Left colon (tissue), 2 donors: ENCODE results near the gene NPIPB12. TPM values are rescaled to one million over a fixed set of nuclear protein-coding genes. Genes with fewer than 3 reads are reported as not detected.
"Not testable (repeated sequence)": the region's sequence is repeated elsewhere in the genome, so short reads cannot be mapped to it uniquely, and the experiment has no call there.

ENCODE experiments used
- ATAC-seq: fragments of 200-7000 bp; cut with Tn5 transposase; one replicate; pipeline ENCODE4 v1.9.1; 2020; ENCODE audit warnings: mild to moderate bottlenecking, moderate library complexity
- DNase-seq, 2 donors: peaks; one replicate each; pipeline ENCODE4 v3.0.0-alpha.2; 2020
- intact Hi-C, 2 donors: fragments of 100-400 bp; cut with DNase I in 1 of 2; cut with micrococcal nuclease in 1 of 2; formaldehyde crosslinking; loops; one replicate each; pipeline versions ENCODE4 v1.11.2 to v1.14.0; 2022; cut with DNase I, micrococcal nuclease
- long read RNA-seq: library from polyadenylated mRNA; unstranded; transcript quantifications from one replicate; pipeline ENCODE4 v2.0.0, GENCODE V29; 2021
- total RNA-seq, 2 donors: library from RNA; stranded (reverse); fragmentation: NEBNext Ultra II Directional; extraction: Animal tissue kit (Norgen Biotek cat#: 25700); gene quantifications; one replicate each; pipeline ENCODE4 v1.2.1, GENCODE V29; 2021
- donor health status: DM: no; HTN: no; CAD: no.
- donor health status: DM: yes; HTN: yes; CAD: no.

NPIPB12 gene
- 100 to 1,000 TPM in 1 of 2 donors, 10 to 100 TPM in 1; 89.1 to 109 TPM for total RNA-seq
- long read RNA-seq, partial matches to known transcripts: 2 of 2 reads
- long read RNA-seq, other reads (novel, unspliced or antisense): 0 of 2 reads

DNA sequence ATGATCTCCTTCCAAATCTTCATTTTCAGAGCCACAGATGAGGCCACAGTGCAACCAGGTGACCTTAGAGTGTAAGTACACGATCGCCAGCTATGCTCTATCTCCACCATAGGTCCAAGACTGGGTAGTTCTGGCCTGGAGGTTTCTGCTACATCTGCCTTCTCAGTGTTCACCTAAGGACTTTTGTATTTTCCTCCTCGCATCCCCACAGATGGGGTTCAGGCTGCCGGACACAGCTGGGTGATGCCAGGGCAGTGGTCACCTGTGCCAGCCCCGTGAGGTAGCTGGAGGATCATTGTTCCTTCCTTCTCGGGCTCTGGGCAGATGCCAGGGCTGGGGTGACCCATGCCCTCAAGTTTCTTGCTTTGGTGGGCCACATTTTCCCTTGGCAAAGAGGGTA is at the start of gene NPIPB12:
TSS of gene NPIPB12 (minus strand) at position 101 of the 400 bp plus-strand sequence.
- intact Hi-C loops: not testable (repeated sequence)

DNA sequence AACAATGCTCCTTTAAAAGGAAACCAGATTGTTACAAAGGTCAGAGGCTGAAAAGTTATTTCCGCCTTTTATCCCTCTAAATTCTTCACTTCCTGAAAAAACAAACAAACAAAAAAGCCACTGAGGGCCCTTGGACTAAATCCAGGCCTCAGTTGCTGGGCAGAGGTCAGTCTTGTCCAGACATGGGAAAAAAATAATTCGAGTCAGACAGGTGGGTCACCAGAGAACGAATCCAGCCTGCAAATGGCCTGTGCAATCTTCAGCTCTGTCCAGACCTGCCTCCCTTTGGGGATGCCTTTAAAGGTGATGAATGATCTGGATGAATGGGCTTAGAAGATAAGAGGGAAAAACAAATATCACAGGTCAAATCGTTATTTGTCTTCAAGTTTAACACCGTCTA is 15.3 kb upstream of the NPIPB12 start:
- intact Hi-C loops, ATAC-seq, DNase-seq: not testable (repeated sequence)

More for the DNA sequence above, at the start of gene NPIPB12:
- ATAC-seq, DNase-seq: not testable (repeated sequence)

DNA sequence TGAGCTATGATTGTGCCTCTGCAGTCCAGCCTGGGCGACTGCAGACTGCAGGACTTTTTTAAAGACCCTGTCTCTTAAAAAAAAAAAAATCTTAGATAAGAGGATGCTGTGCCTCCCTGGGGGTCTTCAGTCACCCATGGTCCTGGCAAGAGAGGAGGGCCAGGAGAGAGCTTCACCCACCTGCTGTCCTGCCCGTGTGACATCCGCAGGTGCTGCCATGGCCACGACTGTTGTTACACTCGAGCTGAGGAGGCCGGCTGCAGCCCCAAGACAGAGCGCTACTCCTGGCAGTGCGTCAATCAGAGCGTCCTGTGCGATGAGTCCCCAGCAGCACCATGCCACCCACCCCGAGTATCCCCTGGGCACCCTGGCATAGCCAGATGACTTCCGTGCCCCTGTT is 23.9 kb downstream of the NPIPB12 start:
- peak in 1 of 2 donors; percentile 6 for DNase-seq
- intact Hi-C loops, ATAC-seq: not testable (repeated sequence)

DNA sequence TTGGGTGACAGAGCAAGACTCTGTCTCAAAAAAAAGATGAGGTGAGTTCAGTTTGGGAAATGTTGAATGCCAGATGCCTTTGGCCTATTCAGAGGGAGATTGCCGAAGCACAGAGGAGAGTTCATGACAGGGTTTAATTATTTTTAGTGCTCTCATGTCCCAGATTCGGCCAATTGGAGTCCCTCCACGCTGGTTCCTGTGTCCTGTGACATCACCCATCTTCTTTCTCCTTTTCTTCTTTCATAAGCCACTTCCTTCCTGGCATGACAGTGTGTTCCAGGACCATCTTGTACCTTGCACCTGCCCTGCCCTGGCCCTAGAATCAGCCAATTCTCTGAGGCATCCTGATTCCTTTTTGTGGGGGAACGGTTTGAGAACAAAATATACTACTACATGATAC is 34.1 kb downstream of the NPIPB12 start:
- ATAC-seq, intact Hi-C loops, DNase-seq: not testable (repeated sequence)

DNA sequence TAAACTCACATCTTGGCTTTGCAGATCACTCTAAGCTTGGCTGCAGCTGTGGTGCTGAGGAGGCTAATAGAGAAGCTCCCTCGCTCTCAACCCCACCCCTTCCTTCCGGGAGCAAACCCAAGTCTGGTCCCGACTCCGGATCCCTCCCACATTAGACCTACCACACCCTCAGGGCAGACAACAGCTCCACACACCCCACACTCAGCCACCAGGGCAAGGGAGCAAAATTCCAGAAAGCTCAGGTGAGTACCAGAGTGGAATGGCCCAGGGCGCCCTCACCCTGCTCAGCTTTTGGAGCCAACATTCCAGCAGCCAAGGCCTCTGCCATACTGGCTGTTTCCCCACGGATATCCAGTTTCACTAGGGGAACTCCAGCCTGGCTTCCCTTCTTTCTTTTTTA is 36.5 kb downstream of the NPIPB12 start:
- DNase-seq (peak; percentile 79 to 85), ATAC-seq (peak; percentile 81)
- intact Hi-C loops: not testable (repeated sequence)

DNA sequence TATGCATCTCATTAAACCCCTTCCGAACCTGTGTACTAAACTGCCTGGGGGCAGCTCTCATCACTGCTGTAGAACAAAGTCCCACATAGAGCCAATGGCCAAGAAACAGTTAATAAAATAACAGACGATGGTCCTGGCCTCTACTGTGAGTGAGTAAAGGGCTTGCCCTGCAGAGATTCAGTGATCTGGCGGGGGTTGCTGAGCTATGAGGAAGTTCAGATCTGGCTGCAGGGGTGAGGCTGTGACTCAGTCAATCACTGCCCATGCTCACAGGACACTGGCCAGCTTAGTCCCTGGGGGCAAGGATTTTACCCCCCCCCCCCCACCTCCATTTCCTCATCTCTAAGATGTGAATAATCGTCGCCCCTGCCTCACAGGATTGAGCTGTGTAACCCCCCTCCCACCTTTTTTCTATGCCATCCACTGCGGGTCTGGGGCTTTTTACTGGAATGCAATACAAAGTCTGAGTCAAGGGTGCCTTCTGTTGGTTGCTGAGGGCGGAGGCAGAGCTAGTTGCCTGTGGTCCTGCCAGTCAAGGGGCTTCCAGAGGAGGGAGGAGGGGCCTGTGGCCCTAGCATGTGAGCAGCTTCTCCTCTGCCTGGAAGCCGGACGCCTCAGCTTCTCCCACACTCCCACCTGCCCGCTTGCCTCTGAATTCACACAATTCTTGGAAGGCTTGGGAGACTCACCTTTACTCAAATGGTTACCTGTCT is 38.4 kb downstream of the NPIPB12 start:
- intact Hi-C loops, DNase-seq: not testable (repeated sequence)
- ATAC-seq: peak; percentile 48

DNA sequence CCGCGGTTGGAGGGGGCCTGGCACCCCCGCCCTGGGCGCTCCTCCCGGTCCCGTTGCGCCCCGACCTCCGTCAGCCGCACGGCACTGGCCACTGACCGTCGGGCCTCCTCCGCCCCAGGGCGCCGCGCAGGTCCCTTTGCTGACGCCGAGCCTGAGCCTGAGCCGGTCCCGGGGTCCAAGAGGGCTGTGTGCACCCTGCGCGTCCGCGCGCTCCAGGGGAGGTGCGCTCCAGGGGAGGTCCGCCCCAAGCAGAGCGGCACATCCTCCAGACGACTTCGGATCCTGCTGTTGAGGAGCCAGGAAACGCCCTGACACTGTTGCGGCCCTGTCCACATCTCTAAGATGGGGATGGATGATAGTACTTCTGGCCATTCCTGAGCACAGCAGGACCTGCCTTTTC is 39.3 kb downstream of the NPIPB12 start:
- DNase-seq, intact Hi-C loops: not testable (repeated sequence)
- peak; percentile 42 for ATAC-seq

DNA sequence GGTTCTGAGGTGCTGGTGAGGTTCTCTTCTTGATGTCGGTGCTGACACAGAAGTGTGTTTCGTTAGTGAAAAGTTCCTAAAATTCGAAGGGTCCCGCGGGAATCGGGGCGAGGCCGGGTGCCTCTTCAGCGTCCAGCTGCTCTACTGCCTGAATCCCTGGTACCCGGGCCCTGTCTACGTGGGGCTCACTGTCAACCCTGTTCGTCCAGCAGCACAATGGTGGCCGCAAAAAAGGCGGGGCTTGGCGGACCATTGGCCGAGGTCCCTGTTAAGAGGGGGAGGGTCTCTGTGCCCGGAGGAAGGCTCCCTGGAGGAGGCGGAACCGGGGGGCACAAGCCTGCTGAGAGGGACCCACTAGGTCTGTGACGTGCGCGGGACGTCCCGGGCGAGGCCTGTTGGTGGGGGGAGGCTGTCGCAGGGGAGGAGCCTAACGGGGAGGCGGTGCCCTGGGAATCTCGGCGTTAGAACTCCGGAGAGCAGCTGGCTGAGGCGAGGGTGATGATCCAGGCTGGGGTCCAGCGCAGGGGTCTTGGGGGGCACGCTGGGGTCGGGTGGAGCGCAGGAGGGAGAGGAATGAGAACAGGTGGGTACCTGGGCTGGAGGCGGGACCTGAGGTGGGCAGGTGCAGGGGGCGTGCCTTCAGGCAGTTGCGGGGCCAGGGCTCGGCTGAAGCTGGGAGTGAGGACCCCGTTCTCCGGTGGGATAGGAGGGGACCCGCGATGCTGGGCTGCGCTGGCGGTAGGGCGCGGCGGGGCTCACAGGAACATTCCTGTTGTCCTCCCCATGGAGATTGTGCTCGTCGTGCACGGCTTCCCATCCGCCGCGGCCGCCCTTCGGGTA is 40.0 kb downstream of the NPIPB12 start:
- intact Hi-C loops: not testable (repeated sequence)
- ATAC-seq (peak; percentile 59), DNase-seq (peak in 1 of 2 donors; percentile 1)

DNA sequence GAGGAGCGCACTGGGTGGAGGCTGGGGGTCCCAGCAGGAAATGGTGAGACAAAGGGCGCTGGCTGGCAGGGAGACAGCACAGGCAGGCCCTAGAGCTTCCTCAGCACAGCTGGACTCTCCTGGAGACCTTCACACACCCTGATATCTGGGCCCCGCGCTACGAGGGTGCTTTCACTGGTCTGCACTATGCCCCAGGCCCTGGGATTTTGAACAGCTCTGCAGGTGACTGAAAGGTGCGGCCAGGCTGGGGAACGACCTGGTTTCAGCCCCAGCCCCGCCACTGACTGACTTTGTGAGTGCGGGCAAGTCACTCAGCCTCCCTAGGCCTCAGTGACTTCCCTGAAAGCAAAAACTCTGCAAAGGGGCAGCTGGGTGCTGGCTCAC is 45.6 kb downstream of the NPIPB12 start:
- intact Hi-C loops, DNase-seq: not testable (repeated sequence)
- peak; percentile 29 for ATAC-seq

DNA sequence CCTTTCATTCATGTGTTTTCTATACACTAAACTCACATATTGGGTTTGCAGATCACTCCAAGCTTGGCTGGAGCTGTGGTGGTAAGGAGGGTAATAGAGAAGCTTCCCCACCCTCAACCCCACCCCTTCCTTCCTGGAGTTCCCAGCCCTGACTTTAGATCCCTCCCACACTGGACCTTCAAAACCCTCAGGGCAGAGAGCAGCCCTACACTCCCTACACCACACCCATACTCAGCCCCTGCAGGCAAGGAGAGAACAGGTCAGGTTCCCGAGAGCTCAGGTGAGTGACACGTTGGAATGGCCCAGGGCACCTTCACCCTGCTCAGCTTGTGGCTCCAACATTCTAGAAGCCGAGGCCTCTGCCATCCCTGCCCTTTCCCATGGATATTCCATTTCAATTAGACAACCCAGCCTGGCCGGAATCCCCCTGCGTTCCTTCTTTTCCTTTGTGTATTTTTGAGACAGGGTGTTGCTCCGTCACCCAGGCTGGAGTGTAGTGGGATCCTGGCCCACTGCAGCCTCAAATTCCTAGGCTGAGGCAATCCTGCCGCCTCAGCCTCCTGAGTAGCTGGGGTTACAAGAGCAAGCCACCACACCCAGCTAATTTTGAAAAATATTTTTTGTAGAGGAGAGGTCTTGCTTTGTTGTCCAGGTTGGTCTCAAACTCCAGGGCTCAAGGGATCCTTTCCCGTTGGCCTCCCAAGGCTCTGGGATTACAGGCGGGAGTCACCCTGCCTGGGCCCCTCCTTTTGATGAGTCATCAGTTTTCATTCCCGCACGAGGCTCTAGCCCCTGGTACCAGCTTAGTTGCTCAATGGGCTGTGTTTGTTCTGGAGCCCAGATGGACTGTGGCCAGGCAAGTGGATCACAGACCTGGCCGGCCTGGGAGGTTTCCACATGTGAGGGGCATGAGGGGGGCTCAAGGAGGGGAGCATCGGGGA is 46.2 kb downstream of the NPIPB12 start, which contains the start of gene SULT1A4:
TSS of gene SULT1A4 (plus strand) at position 208 of the 941 bp plus-strand sequence. CDS start 1,473 bp downstream, outside the sequence.
- peak; percentile 74 for ATAC-seq
- DNase-seq, intact Hi-C loops: not testable (repeated sequence)

DNA sequence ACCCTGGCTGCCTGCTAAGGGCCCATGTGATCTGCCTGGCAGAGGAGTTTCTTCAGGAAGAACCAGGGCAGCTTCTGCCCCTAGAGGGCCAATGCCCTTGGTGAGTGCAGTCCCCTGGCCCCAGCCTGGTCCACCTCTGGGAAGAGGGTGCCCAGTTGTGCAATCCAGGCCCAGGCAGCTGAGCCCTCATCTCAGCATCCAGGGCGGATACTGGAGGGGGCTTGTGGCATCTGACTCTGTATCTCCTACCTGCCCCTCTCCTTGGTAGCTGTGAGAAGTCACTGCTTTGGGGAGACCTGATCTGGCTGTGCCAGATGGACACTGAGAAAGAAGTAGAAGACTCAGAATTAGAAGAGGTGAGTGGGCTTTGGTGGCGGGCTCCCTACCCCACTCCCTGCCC is 48.5 kb downstream of the NPIPB12 start:
- intact Hi-C loops, ATAC-seq: not testable (repeated sequence)
- peak in 1 of 2 donors; percentile 3 for DNase-seq

DNA sequence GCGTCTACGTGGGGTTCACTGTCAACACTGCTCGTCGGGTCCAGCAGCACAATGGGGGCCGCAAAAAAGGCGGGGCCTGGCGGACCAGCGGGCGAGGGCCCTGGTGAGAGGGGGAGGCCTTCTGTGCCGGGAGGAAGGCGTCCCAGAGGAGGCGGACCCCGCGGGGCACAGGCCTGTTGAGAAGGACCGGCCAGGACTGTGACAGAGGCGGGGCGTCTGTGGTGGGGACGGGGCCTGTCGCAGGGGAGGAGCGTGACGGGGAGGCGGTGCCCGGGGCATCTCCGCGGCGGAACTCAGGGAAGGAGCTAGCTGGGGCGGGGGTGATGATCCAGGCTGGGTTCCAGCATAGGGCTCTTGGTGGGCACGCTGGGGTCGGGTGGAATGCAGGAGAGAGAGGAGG is 51.4 kb downstream of the NPIPB12 start:
- intact Hi-C loops, DNase-seq: not testable (repeated sequence)
- peak; percentile 72 for ATAC-seq

DNA sequence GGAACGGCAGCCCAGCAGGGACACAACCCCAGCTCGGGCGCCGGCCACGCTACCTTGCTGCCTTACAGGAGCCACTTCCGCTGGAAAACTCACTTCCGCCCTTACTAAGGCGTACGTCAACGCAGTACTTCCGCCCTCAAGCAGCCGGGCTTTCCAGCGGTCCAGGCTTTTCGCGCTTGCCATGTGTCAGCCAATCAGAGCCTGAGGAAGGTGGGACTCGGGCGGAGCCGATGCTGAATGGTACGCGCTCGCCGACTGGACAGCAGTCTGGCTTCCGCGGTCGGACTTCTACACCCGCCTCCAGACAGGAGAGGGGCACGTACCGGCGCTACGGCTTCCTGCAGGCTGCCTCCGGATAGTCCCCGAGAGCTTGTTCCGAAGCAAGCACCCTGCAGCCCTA is 51.9 kb downstream of the NPIPB12 start, which contains the start of the genes BOLA2 and SLX1B:
TSS of gene BOLA2 (minus strand) at position 83 of the 400 bp plus-strand sequence. CDS start 98 bp downstream, outside the sequence.
TSS of gene SLX1B (plus strand) at position 265 of the 400 bp plus-strand sequence.
- ATAC-seq: peak; percentile 82
- DNase-seq, intact Hi-C loops: not testable (repeated sequence)

DNA sequence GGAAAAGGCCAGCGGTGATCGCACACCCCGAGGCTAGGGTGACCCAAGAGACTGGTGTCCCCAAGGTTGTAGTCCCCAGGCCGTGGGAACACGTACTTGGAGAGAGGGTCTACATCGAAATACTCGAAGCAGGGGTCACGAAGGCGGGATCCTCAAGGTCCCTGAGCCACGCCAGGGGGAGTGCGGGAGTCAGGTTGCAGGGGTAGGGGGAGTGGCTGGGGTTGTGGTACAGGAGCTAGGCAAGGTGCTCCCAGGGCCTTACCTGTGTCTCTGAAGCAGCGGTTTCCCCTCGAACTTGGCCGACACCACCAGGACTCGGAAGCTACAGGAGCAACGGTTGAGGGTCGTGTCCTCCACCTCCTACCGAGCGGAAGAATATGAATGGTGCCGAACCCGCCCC is 52.5 kb downstream of the NPIPB12 start:
- intact Hi-C loops, DNase-seq: not testable (repeated sequence)
- peak; percentile 43 for ATAC-seq
